Astrocyte of the cerebellum (primary cell): Measurements from ENCODE around the gene CBLB.
A peak's percentile ranks its signal among the peaks of the same experiment; 100 is the strongest.

ENCODE experiments used
- DNase-seq: peaks from one replicate; pipeline ENCODE4 v3.0.0-alpha.2; 2011; ENCODE audit warnings: low read depth
- H3K4me3 ChIP-seq: 2 replicates; pipeline ENCODE4 v1.5.1; 2011; ENCODE audit warnings: mild to moderate bottlenecking, low read depth, low read length, moderate library complexity
- CTCF ChIP-seq: IDR thresholded peaks from 2 replicates; pipeline ENCODE4 v1.5.1; 2012; ENCODE audit warnings: low read length, low read depth, moderate library complexity, mild to moderate bottlenecking; ENCODE audit errors: missing control alignments
- in situ Hi-C: cut with HindIII; loops from 2 replicates; pipeline ENCODE4 v1.10.0; 2017; ENCODE audit warnings: low sequenced_read_pairs

Gene CBLB

GRCh38 chr3:105801397-105801796 is 67.4 kb downstream of the CBLB start:
- in situ Hi-C loops: no loop called here
- no peak for DNase-seq
- no peak for TF ChIP-seq CTCF
- no peak overlapping the region for H3K4me3 ChIP-seq

DNA sequence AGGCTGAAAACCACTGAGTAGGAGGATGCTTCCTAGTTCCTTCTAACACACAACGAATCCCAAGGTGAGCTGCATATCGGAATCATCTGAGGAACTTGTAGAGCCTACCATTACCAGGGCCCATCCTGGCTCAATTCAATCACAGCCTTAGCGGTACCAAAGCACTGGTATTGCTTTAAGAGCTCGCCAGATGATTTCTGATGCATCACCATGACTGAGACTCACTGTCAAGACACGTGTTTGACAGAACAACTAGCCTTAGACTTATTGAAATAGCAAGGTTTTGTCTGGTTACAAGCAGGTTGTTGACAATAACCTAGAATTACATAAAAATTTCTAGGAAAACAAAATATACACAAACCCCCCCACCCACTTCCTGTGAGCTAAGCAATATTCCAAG is 68.5 kb downstream of the CBLB start:
- no peak for TF ChIP-seq CTCF
- no peak for DNase-seq
- H3K4me3 ChIP-seq: no peak overlapping the region
- in situ Hi-C loops: no loop called here

- no peak for TF ChIP-seq CTCF
- DNase-seq: no peak
- in situ Hi-C loops: no loop called here
- H3K4me3 ChIP-seq: no peak overlapping the region
Observed at GRCh38 chr3:105799286-105799685, 69.5 kb downstream of the CBLB start.

GRCh38 chr3:105798381-105798934 is 70.4 kb downstream of the CBLB start:
- no peak overlapping the region for H3K4me3 ChIP-seq
- no peak for TF ChIP-seq CTCF
- no peak for DNase-seq
- in situ Hi-C loops: no loop called here

- H3K4me3 ChIP-seq: no peak overlapping the region
- no peak for DNase-seq
- in situ Hi-C loops: no loop called here
- no peak for TF ChIP-seq CTCF
Observed at GRCh38 chr3:105793040-105793439, 75.8 kb downstream of the CBLB start.

GRCh38 chr3:105791919-105792786 is 76.7 kb downstream of the CBLB start:
- in situ Hi-C loops: no loop called here
- no peak for TF ChIP-seq CTCF
- no peak overlapping the region for H3K4me3 ChIP-seq
- peak; percentile 50 for DNase-seq
